ENCODE measurements around the gene NET1.

DNA sequence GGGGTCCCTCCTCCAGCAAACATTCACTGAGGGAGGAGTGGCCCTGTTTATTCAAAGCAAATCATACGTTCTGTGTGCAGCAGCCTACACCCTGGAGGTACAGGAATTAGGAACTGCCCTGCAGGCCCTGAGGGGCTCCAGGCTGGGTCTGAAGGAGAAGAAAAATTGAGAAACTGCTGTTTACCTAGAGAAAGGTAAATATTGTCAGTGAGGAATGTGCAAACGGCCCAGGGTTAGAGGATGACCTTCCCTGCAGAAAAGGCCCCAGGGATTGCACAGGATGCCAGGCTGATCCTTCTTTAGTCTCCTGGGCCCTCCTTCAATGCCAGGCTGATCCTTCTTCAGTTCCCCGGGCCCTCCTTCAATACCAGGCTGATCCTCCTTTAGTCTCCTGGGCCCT, 81.3 kb downstream of the NET1 start:
- TF ChIP-seq CTCF (IDR thresholded peaks at IDR 0.05) = no peak
- no peak for TF ChIP-seq EP300 (IDR thresholded peaks at IDR 0.05)
- TF ChIP-seq POLR2A (IDR thresholded peaks at IDR 0.05) = no peak
